Stomach (tissue), 9 donors: ENCODE measurements around the gene MPZL2. TPM values are rescaled to one million over a fixed set of nuclear protein-coding genes. Genes with fewer than 3 reads are reported as not detected.
A peak's percentile ranks its signal among the peaks of the same experiment; 100 is the strongest.

Experiments
- DNase-seq, 2 donors: peaks; one replicate each; pipeline versions ENCODE4 v3.0.0 to v3.0.0-alpha.2; 2013 to 2019
- H3K27ac ChIP-seq, 5 donors: fragments of 200-600 bp in 4 of 5; sonication (generic) in 4 of 5; one replicate each; pipeline ENCODE4 v1.5.1; 2013 to 2019; ENCODE audit warnings: mild to moderate bottlenecking in 1 of 5, moderate library complexity in 1 of 5
- H3K27me3 ChIP-seq, 3 donors: fragments of 200-600 bp; sonication (generic); one replicate each; pipeline ENCODE4 v1.5.1; 2017 to 2019; ENCODE audit warnings: mixed run types in 1 of 3
- H3K36me3 ChIP-seq, 4 donors: fragments of 200-600 bp; sonication (generic); 1 replicate in 3 of 4; 2 replicates in 1 of 4; pipeline ENCODE4 v1.5.1; 2016 to 2019
- H3K4me1 ChIP-seq, 4 donors: fragments of 200-600 bp; sonication (generic); one replicate each; pipeline ENCODE4 v1.5.1; 2016 to 2019
- H3K4me3 ChIP-seq, 4 donors: fragments of 200-600 bp; sonication (generic) in 3 of 4; one replicate each; pipeline ENCODE4 v1.5.1; 2016 to 2019; ENCODE audit warnings: mild to moderate bottlenecking in 1 of 4
- H3K9me3 ChIP-seq, 4 donors: fragments of 200-600 bp; sonication (generic); one replicate each; pipeline ENCODE4 v1.5.1; 2016 to 2019
- EP300 ChIP-seq: sonication (generic); formaldehyde crosslinking; IDR thresholded peaks from one replicate; pipeline ENCODE4 v1.6.1; 2017; ENCODE audit warnings: antibody characterized with exemption
- POLR2A ChIP-seq, 4 donors: fragments of 450-650 bp; IDR thresholded peaks; one replicate each; pipeline ENCODE4 v1.6.1; 2016; ENCODE audit warnings: antibody characterized with exemption in 4 of 4, control low read depth in 2 of 4, mild to moderate bottlenecking in 1 of 4, moderate library complexity in 1 of 4
- POLR2AphosphoS5 ChIP-seq, 3 donors: sonication (generic); formaldehyde crosslinking; IDR thresholded peaks; one replicate each; pipeline ENCODE4 v1.6.1; 2016; ENCODE audit warnings: antibody characterized with exemption in 3 of 3
- WGBS, 5 donors: extraction: QIAGEN DNeasy Blood & Tissue Kit in 3 of 5; methylation state at CpG; one replicate each; pipeline versions ENCODE4 v1.1.5 to v1.1.7; 2013 to 2018; 5-methylcytosine and 5-hydroxymethylcytosine counted together
- intact Hi-C: fragments of 100-400 bp; cut with DNase I; formaldehyde crosslinking; loops from one replicate; pipeline ENCODE4 v1.15.1; 2023; ENCODE audit warnings: low total_unique reads
- polyA plus RNA-seq, 3 donors: library from polyadenylated mRNA; stranded (reverse); fragments of 200-250 nt; gene quantifications; one replicate each; pipeline ENCODE4 v1.2.3, GENCODE V29; 2013
- total RNA-seq, 5 donors: library from RNA; depleted of rRNA; stranded (reverse); fragments of >200 nt; gene quantifications; one replicate each; pipeline versions ENCODE4 v1.1.0 to v1.2.3, GENCODE V29; 2014 to 2016
- TF ChIP-seq, protein P1 (sequence below), 7 experiments: fragments of 450-650 bp in 4 of 7; fragments of 200-600 bp in 3 of 7; sonication (generic) in 3 of 7; IDR thresholded peaks; one replicate each; pipeline ENCODE4 v1.5.1; 2016 to 2019; ENCODE audit warnings: antibody characterized with exemption in 7 of 7, control low read depth in 2 of 7, mild to moderate bottlenecking in 1 of 7
- donor health status: healthy with polysubstance abuse.
- donor health status: Bipolar disorder and iron deficiency.
- donor health status: healthy.

Gene MPZL2
- total and polyA plus RNA-seq, 8 donors = 0.58 to 97.2 (median 48.4) TPM

DNA sequence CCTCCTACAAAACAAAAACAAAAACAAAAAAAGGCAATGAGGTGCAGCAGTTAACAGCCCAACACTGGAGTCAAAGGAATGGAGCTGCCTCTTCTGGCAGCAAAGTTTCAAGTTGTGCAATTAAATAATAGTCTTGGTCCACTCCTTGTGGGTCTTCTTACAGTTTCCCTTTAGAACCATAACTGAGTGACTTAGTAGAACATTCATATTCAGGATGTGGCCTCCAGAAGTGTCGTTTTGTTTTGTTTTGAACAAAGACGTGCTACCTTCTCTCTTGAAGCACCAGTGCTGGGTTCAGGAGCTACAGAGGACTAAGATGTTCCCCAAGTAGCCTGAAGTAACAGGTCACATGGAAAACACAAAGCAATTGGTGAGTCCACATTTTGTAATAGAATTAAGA, 37.3 kb downstream of the MPZL2 start:
- no peak for TF ChIP-seq EP300
- TF ChIP-seq POLR2AphosphoS5 (IDR thresholded peaks at IDR 0.05) = no peak
- TF ChIP-seq, protein P1, sequence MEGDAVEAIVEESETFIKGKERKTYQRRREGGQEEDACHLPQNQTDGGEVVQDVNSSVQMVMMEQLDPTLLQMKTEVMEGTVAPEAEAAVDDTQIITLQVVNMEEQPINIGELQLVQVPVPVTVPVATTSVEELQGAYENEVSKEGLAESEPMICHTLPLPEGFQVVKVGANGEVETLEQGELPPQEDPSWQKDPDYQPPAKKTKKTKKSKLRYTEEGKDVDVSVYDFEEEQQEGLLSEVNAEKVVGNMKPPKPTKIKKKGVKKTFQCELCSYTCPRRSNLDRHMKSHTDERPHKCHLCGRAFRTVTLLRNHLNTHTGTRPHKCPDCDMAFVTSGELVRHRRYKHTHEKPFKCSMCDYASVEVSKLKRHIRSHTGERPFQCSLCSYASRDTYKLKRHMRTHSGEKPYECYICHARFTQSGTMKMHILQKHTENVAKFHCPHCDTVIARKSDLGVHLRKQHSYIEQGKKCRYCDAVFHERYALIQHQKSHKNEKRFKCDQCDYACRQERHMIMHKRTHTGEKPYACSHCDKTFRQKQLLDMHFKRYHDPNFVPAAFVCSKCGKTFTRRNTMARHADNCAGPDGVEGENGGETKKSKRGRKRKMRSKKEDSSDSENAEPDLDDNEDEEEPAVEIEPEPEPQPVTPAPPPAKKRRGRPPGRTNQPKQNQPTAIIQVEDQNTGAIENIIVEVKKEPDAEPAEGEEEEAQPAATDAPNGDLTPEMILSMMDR (IDR thresholded peaks at IDR 0.05) = no peak
- TF ChIP-seq POLR2A (IDR thresholded peaks at IDR 0.05) = no peak
- intact Hi-C loops = no loop called here
- 71 to 82% (median 76%) methylated on average over 2 of the region's 2 CpGs for WGBS, 5 donors
- Histone ChIP-seq H3K27ac (peak overlapping the region in 4 of 5 donors; percentile 4 to 69 (median 62)), H3K9me3 (no peaks in the 10 kb centered on the region), H3K4me3 (no peak overlapping the region), H3K4me1 (peaks cover 0 to 37% (median 0%) of the 10 kb centered on the region in 4 donors), H3K27me3 (peaks cover 0 to 5% (median 0%) of the 10 kb centered on the region in 3 donors), H3K36me3 (peaks cover 0 to 27% (median 5%) of the 10 kb centered on the region in 4 donors)
- DNase-seq = no peak

DNA sequence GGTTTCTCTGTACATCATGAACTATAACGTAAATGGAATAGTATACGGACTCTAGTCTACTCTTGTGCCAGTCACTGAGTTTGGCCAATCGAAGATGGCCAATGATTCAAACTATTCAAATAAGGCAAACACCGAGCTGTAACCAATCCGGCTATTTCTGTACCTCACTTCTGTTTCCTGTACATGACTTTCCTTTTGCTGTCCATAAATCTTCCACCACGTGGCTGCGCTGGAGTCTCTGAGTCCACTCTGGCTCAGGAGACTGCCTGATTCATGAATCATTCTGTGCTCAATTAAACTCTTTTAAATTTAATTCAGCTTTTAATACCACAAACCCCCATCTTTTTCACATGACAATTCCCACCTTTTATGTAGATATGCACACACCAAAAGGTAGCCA, 37.8 kb downstream of the MPZL2 start:
- peaks cover 0 to 10% (median 0%) of the 10 kb centered on the region in 3 donors for H3K27me3 ChIP-seq
- peaks cover 0 to 37% (median 0%) of the 10 kb centered on the region in 4 donors for H3K4me1 ChIP-seq
- H3K27ac ChIP-seq = peak overlapping the region in 3 of 5 donors; percentile 7 to 69 (median 69)
- H3K4me3 ChIP-seq = no peak overlapping the region
- intact Hi-C loops = no loop called here
- WGBS, 5 donors = 65 to 79% (median 77%) methylated on average over 7 of the region's 7 CpGs
- TF ChIP-seq EP300 = no peak
- TF ChIP-seq POLR2AphosphoS5 (IDR thresholded peaks at IDR 0.05) = no peak
- TF ChIP-seq, protein P1 (IDR thresholded peaks at IDR 0.05) = no peak
- TF ChIP-seq POLR2A (IDR thresholded peaks at IDR 0.05) = no peak
- H3K36me3 ChIP-seq = peaks cover 0 to 25% (median 4%) of the 10 kb centered on the region in 4 donors
- DNase-seq = no peak
- no peaks in the 10 kb centered on the region for H3K9me3 ChIP-seq

DNA sequence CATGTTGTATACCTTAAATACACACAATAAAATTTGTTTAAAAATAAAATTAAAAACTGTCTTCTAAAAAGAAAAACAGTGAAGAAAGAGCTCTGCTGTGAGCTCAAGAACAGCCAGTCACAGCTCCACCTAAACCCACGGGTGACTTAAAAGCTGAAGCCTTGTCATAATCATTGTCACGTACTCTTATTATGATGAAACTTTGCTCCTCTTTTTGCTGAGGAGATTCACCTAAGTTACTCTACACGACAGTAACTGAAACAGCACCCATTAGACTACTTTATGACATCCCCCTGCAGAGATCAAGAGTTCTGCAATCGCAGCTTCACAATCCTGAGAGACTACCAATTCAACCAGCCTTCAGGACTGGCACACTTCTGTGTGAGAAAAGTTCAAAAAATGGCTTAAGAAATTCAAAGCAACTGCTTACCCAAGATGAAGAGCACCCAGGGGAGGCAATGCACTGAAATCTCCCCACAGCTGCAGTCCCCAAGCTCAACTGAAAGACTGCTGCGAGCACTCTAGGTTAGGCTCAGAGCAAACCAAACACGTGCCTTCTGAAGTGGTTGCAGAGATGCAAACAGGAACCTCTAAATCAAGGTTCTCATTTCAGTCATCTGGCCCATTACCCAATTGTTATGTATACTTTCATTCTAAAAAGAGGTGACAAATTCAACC, 39.4 kb downstream of the MPZL2 start, which contains the start of gene JAML:
JAML (minus strand) TSS at position 501 of the 678 bp plus-strand sequence. CDS start 10,145 bp downstream, outside the sequence.
- H3K9me3 ChIP-seq = no peaks in the 10 kb centered on the region
- peaks cover 0 to 15% (median 0%) of the 10 kb centered on the region in 3 donors for H3K27me3 ChIP-seq
- intact Hi-C loops = no loop called here
- peaks cover 0 to 27% (median 0%) of the 10 kb centered on the region in 4 donors for H3K4me1 ChIP-seq
- WGBS, 5 donors = 70 to 77% (median 71%) methylated on average over 6 of the region's 6 CpGs
- TF ChIP-seq, protein P1 (IDR thresholded peaks at IDR 0.05) = no peak
- peak in 2 of 3 donors; percentile 14 to 39 for TF ChIP-seq POLR2AphosphoS5 (IDR thresholded peaks at IDR 0.05)
- peak; percentile 29 to 69 for DNase-seq
- H3K4me3 ChIP-seq = peak within 1 kb of the TSS; percentile 0 to 31 (median 24)
- peak within 1 kb of the TSS; percentile 5 to 69 (median 43) for H3K27ac ChIP-seq
- peaks cover 0 to 15% (median 4%) of the 10 kb centered on the region in 4 donors for H3K36me3 ChIP-seq

DNA sequence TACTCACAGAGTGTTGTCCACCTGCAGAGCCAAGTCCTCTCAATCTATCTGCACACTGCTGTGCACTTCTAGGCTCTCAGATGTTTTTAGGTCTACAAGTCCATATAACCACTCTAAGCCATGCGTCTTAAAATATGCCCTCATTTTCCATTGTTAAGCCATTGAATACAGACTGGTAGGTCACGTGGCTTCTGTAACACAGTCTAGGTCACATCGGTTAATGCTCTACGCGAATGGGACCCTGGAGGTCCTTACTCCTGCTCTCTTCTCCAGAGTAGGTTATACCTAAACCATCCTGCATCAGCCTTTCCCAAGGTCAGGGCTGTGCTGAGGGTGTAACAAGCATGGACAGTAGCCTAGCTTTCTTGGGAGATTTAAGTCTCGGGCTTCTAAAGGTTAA, 40.1 kb downstream of the MPZL2 start:
- Histone ChIP-seq H3K27me3 (peaks cover 0 to 15% (median 0%) of the 10 kb centered on the region in 3 donors), H3K36me3 (peaks cover 0 to 8% (median 4%) of the 10 kb centered on the region in 4 donors), H3K27ac (peak overlapping the region in 4 of 5 donors; percentile 42 to 69 (median 56)), H3K9me3 (no peaks in the 10 kb centered on the region), H3K4me3 (peak overlapping the region; percentile 0 to 31 (median 24)), H3K4me1 (peaks cover 0 to 20% (median 0%) of the 10 kb centered on the region in 4 donors)
- DNase-seq = no peak
- intact Hi-C loops = no loop called here
- 73 to 83% (median 79%) methylated on average over 6 of the region's 6 CpGs for WGBS, 5 donors
- TF ChIP-seq POLR2A (IDR thresholded peaks at IDR 0.05) (no peak), POLR2AphosphoS5 (IDR thresholded peaks at IDR 0.05) (no peak), EP300 (no peak)
- TF ChIP-seq, protein P1 (IDR thresholded peaks at IDR 0.05) = no peak
